HG03045 (cell line): ENCODE measurements around the gene ALPK3.

ENCODE experiments used
- ATAC-seq: cut with Tn5 transposase; IDR thresholded peaks from one replicate; pipeline ENCODE4 v1.9.1; 2021; ENCODE audit warnings: mild to moderate bottlenecking, moderate library complexity; ENCODE audit not compliant: unreplicated experiment

The ALPK3 gene

DNA sequence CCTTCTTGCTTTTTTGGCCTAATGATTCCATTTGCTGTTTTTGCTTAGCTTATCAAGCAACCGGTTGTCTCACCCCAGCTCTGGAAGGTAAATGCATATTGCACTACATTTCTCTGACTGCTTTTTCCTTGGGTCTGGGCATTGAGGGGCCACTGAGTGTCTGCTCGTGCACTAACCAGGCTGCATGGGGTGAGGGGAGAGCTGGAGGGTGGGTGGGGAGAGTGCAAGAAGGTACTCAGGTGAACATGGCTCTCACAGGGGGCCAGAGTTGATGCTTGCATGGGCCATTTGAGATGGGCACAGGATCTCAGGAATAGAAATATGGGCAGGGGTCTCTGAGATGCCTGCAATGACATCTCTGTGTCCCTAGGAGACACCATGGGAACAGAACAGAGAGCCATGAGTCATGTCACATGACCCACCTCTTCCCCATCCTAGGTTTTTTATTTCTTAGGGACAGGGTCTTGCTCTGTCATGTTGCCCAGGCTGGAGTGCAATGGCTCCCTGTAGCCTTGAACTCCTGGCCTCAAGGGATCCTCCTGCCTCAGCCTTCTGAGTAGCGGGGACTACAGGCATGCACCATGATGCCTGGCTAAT lies 6.2 kb downstream of the ALPK3 start:
- no peak for ATAC-seq

DNA sequence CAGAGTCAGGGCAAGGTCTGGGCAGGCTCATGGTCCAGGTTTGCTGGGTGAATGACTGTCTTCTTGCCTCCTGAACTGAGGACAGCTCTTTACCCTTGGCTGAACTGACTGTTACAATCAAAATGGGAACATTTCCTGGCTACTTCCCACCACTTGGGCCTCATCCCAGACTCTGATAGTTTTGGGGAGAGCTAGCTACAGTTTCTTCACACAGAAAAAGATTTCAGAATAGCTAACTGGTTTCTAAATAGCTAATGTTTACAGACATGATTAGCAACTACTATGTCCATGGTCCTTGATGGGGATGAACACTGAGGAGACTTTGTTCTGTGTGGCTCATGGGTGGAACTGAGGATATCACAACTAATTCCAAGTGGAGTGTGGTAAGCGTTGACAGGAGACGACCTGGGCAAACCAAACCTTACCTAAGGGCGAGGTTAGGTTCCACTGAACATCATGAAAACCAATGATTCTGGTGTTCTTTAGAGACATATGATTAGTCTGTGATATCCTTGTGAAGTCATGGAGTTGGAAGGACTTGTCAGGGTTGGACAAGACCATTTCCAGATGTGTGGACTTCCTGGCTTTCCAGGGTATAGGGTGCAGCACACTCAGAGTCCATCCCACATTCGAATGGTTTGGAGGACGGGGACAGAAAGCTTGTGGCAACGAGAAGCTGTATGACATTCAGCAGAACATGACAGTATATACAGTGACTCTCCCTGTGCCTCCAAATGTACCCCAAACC lies 7.3 kb downstream of the ALPK3 start:
- ATAC-seq = no peak

DNA sequence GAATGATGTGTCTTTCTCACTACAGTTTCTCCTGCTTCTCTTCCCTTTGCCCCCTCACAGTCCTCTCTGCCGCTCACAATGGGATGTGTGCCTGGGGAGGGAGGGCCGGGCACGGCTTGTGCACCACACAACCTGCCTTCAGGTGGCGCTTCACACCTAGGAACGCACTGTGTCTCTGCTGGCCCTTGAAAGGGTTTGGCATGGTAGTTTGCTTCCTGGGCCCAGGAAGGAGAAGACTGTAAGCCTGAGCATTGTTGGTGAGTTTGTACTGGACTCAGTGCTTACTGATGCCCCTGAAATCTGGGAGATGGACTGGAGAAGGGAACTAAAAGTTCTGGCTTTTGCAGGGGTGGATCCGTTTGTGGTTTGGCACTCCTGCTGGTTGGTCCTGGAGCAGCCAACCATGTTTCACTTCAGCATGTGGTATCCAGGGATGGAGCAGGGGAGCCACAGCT lies 9.2 kb downstream of the ALPK3 start:
- ATAC-seq = no peak

DNA sequence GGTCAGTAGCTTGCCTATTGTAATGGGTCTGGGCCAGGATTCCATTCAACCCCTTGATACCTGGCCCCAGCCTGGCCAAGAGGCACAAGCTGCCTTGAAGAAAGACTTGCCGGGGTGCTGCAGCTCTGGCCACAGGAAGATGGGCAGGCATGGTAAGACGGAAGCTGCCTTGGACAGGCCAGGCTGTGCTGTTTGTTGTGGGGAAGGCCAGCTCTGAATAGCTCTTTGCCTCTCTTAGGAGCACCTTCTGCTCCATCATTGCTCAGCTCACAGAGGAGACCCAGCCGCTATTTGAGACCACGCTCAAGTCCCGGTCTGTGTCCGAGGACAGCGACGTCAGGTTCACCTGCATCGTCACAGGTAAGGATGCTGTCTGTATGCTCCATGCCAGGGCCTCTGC lies 10.1 kb downstream of the ALPK3 start:
- no peak for ATAC-seq

DNA sequence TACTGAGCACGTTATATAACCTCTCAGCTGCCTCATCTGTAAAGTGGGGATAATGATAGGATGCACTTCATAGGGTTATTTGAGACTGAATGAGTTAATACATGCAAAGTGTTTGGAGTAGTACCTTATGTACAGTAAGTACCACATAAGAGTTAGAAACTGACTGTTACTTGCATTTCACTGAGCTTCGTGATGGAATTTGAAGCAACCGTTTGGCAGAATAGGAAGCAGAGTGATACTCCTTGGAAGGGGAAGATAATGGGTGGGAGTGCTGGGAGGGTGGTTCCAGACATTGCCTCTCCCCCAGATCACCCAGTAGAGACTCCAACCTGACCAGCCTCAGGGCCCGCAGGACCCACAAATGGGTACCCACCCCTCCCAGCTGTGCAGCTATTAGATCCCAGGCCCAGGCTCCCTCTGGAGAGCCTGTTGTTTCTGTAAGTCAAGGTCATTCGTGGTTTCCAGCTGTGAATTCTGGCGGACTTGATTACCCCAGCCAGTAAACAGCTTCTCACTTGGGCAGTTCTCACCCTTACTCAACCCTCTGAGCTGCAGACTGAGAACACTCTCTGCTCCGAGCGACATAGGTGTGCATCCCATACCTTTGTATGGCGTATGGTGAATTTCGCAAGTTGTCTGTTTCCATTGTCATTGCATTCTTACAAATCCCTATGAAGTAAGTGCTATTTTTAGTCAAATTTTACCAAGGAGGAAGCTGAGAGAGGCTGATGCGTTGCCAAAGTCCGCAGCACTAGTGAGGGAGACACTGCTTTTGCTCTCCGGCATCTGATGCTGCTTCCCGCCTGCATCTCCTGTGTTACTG lies 11.1 kb downstream of the ALPK3 start:
- ATAC-seq = no peak

DNA sequence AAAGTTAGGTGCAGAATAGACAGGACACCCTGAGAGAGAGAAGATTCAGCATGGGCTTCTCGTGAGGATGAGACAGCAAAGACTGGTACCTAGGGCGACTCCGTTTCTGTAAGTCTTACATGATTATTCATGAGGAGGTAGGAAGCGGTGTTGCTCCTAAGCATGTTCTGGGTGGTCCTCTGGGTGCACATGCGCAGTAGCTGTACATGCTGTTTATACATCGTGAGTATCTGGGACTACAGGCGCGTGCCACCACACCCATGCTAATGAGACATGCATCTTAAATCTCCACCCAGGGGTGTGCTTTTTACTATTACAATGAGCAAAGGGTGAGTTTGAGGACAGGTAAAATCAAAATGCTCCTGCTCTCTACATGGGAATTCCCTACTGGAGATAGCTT lies 12.3 kb downstream of the ALPK3 start:
- ATAC-seq = no peak

DNA sequence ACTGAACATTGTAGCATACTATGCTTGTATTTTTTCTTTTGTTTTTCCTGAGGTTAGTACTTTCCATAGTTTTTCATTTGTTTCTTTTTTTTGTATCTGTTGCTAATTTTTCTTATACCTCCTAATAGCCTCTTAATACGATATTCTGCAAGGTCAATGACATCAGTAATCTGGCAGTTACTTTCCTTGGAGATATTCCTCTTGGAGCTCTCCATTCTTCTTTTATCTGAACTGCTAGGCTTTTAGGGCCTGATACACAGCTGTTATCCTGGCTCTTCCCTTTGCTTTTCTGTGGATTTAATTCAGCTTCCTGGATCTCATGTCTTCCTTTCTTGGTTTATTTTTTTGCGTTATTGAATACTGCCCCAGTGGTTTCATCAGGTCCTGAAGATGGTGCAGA lies 12.9 kb downstream of the ALPK3 start:
- ATAC-seq = no peak

DNA sequence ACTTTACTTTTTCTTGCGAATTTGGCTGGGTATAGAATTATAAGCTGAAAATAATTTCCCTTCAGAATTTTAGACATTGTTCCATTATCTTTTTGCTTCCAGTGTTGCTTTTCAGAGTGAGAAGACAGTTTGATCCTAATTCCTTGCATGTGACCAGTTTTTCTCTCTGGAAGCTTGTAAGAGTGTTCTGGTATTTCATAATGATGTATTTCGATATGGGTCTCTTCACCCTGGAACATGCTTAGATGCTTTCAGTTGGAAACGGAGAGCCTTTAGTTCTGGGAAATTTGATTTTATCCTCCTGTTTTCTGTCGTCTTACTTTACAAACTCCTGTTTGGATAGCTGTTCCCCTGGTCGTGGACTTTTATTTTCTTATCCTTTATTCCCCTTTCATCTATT lies 13.9 kb downstream of the ALPK3 start:
- ATAC-seq = no peak

DNA sequence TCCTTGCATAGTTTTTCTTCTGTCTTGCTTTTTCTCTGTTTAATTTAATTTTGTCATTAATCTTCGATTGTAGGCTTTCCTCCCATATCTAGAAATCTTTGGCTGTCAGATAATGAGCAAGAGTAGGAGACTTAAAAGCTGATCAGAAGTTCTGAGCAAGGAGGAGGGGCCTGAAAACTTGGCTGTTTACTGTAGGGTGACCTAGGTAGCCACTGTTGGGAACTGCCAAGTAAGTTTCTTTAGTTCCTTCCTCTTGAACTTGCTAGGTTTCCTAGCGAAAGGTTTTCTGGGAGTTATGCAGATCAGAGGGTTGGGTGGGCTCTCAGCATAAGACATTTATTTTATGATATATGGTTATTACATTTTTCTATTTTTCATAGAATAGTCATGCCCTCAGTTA lies 14.5 kb downstream of the ALPK3 start:
- ATAC-seq = no peak

DNA sequence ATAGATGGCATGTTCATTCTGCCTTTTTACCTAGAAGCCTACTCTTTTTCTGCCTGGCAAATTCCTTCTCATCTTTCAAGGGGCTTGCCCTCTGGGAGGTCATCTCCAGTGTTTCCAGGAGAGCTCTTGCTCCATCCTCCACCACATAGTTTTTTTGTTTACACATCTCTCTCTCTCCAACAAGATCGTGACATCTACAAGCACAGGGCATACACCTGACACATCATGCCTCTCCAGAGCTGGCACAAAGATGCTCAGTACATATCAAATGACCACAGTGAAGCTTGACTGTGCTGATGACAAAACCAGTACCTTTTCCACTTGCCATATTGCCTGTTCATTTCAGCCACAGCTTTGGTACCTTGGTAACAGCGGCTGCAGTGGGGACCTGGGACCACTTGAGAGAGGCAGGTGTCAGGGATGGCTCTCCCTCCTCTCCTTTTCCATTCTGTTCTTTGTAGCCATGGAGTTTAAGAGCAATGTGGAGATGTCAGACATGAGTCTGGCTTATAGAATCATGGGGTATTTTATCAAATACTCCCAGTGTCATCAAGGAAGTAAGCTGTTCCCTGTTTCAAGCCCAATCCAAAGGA lies 15.4 kb downstream of the ALPK3 start:
- no peak for ATAC-seq

DNA sequence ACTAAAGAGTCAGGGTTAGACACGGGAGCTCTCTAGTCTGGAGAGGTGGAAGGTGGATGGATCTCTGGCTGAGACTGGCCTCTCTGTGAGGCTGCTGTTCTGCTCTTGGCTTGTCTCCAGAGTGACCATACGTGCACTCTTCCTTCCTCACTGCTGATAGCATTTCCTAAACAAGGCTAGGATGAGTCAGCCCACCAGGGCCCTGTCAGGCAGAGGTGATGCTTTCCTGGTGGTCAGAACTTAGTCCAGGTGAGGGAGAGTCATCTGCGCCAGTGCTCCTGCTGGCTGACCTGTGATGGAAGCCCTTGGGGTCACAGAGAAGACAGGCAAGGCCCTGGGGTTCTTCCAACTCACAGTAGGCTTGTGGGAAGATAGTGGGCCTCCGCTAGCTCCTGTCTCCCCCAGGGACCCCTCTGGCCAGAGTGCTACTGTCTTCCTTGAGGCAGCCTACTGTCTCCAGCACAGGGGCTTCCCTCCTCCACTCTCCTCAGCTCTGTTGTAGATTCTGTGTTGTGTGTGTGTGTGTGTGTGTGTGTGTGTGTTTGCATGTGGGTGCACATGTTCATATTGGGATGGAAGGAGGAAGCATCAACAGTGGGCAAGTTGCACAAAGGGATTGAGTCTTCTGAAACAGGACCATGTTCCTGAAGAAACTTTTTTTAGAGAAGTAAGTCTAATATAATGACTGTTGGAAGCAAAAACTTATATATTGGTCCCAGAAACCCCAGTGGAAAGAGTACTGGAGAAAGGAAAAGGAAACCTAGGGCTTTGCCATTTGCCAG lies 16.5 kb downstream of the ALPK3 start:
- ATAC-seq = no peak

DNA sequence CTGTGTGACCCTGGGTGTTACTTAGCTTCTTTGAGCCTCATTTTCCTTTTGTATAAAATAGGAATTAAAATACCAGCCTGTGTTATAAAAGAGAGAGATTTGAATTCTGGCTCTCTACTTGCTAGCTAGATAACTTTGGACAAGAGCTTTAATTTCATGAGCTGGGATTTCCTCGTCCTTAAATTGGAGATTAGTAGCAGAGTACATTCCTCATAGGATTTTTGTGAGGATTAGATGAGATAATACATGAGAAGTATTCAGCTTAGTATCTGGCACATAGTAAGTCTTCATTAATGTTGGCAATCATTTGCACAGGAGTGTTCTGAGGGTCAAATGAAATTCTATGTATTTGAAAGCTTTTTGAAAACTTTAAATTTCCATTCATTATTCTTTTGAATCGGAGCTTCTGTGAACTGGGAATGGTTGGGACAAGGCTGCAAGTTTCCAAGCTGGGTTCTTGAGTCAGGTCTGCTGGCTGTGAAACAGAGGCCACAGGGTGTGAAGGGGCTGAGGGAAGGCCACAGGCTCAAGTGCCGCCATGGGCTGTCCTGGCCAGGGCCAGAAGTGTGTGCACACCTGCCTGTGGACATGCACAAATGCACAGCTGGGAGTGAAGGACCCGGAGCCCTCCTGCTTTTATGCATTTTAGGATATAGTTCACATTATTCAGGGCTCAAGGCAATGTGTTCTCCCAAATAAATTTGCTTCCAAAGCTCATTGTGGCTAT lies 17.2 kb downstream of the ALPK3 start:
- ATAC-seq = no peak

DNA sequence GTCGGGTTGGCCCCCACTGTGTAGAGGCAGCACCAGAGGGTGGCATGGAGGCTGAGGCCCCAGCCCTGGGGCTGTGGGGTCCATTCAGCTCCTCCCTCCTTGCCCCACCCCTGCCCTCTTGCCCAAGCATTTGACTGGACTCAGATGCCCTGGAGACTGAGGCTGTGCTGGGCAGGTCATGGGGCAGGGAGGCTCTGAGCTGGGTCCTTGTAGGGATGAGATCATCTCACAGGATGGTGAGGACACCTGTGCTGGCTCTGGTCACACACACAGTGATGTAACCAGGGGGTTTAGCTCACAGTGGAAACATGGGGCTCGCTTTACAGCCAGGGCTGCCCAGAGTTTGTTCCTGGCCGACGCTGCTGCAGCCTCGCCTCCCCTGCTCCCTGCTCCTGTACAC lies 17.8 kb downstream of the ALPK3 start:
- ATAC-seq = no peak

DNA sequence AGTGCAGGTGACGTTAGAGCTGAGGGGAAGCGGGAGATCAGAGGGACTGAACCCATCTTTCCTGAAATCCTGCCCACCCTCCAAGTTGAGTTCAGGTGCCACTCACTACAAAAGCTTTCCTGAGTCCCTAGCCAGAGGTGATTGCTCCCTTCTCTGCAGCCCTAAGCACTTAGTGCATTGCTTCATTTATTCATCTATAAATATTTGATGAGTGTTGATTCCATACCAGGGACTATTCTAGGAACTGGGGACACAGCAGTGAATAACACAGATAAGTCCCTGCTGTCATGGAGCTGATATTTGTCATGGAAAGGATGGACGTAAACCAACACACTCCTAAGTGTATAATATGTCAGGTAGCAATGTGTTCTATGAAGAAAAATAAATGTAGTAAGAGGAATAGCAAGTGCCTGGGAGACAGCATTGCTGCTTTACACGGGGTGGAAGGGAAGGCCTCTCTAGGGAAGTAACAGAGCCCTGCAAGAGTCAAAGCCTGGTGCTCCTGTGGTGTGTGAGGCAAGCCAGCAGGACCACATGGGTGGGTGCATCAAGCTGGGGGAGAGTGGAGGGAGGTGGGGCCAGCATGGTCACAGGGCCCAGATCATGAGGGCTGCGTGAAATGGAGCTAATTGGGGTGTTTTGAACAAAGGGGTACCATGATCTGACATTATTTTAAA lies 18.6 kb downstream of the ALPK3 start:
- no peak for ATAC-seq

DNA sequence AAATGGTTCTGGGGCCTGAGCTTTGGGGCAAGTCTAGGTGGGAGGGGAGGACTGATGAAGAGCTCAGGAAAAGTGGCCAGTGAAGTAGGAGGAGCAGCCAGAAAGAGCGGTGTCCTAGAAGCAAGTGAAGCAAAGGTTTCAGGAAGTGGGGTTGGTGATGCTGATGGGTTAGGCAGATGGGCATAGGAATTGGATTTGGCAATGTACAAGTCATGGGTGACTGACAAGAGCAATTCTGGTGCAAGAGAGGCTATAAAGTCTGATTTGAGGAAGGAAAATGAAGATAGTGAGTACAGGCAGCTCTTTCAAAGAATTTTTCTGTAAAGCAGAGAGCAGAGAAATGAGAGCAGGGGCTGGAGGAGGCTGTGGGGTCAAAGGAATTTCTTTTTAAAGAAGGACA lies 19.7 kb downstream of the ALPK3 start:
- ATAC-seq = no peak

DNA sequence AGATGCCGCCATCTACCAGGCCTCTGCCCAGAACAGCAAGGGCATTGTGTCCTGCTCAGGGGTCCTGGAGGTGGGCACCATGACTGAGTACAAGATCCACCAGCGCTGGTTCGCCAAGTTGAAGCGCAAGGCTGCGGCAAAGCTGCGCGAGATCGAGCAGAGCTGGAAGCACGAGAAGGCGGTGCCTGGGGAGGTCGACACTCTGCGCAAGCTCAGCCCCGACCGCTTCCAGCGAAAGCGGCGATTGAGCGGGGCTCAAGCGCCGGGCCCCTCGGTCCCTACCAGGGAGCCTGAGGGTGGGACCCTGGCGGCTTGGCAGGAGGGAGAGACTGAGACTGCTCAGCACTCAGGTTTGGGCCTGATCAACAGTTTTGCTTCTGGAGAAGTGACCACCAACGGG lies 22.6 kb downstream of the ALPK3 start:
- no peak for ATAC-seq

DNA sequence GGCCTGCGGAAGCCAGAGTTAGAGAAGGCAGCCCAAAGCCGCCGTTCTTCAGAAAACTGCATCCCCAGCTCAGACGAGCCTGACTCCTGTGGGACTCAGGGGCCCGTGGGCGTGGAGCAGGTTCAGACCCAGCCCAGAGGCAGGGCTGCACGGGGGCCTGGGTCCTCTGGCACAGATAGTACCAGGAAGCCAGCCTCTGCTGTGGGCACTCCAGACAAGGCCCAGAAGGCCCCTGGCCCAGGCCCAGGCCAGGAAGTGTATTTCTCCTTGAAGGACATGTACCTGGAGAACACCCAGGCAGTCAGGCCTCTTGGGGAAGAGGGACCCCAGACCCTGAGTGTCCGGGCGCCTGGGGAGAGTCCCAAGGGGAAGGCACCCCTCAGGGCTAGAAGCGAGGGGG lies 23.1 kb downstream of the ALPK3 start:
- ATAC-seq = no peak

DNA sequence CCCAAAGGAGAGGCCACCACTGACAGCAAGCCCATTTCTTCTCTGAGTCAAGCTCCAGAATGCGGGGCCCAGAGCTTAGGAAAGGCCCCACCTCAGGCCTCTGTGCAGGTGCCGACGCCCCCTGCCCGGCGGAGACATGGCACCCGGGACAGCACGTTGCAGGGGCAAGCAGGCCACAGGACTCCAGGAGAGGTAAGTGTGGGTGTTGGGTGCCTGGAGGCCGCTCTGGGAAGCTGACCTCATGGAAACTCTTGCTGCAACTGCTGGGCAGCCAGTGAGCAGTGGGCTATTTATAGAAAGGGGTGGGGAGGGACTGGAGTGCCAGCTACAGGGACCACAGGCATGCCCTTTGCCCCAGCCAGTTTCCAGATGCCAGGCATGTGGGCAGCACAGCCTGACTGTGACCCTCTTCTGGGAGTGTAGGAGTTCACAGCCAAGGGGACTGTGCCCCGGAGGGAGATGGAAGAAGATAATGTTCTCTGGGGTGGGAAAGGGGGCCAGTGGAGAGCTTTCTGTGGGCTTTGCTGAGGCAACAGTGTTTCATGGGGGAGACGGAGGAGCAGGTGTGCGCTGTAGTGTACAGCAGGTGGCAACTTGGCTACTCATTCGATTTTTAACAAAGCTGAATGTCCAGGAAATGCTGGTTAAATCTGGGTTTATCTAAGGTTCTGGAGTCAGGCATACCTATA lies 23.7 kb downstream of the ALPK3 start:
- no peak for ATAC-seq

DNA sequence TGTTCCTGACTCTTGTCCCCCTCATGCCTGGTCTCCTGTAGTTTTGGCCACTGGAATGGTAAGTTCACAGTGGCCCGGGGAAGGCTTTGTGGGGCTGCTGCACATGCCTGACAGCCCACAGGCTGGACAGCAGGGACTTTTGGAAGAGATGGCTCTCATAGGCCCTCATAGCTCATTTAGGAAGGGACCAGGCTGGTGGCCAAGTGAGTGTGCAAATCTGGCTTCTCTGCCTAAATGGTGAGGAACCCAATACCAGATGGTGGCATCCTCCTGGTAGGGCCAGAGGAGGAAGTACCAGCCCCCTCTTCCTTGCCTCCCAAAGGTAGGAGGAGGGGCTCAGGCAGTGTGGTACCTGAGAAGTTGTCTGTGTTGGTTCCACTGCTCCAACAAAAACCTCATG lies 25.6 kb downstream of the ALPK3 start:
- ATAC-seq = no peak
